ENCODE data around the gene KDM4C.

Gene KDM4C

DNA sequence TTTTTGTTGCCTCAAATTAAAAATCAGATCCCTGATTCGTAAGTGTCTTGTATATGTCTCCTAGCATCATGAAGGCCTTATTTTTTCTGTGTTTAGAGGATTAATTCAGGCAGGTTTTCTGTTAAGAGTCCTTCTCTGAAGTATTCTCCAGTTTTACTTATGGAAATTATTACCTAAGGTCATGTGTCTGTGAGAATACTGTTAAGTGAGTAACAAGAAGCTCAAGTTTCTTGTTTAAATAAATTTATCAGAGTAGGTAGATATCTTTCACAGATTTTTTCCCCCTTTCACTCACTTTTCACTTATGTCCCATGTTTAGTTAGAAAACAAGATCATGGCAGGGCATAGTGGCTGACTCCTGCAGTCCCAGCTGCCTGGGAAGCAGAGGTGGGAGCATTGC, 233.6 kb downstream of the KDM4C start:
- no peaks in the 10 kb centered on the region for H3K4me1 ChIP-seq (ENCODE audit: low read depth, poor library complexity, severe bottlenecking)
- no peak overlapping the region for H3K4me3 ChIP-seq (IDR thresholded peaks at IDR 0.05; ENCODE audit: insufficient read depth, low read depth, low read length)
- no peaks in the 10 kb centered on the region for H4K20me1 ChIP-seq (ENCODE audit: insufficient read depth)
- no peak overlapping the region for H2AFZ ChIP-seq (ENCODE audit: low read depth)
- TF ChIP-seq, protein P1, sequence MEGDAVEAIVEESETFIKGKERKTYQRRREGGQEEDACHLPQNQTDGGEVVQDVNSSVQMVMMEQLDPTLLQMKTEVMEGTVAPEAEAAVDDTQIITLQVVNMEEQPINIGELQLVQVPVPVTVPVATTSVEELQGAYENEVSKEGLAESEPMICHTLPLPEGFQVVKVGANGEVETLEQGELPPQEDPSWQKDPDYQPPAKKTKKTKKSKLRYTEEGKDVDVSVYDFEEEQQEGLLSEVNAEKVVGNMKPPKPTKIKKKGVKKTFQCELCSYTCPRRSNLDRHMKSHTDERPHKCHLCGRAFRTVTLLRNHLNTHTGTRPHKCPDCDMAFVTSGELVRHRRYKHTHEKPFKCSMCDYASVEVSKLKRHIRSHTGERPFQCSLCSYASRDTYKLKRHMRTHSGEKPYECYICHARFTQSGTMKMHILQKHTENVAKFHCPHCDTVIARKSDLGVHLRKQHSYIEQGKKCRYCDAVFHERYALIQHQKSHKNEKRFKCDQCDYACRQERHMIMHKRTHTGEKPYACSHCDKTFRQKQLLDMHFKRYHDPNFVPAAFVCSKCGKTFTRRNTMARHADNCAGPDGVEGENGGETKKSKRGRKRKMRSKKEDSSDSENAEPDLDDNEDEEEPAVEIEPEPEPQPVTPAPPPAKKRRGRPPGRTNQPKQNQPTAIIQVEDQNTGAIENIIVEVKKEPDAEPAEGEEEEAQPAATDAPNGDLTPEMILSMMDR (conservative IDR thresholded peaks at IDR 0.05; ENCODE audit: low read depth, low read length), result no peak
- H3K4me2 ChIP-seq, result no peak overlapping the region
- no peak overlapping the region for H3K27ac ChIP-seq
- no peak overlapping the region for H3K9ac ChIP-seq
- no peaks in the 10 kb centered on the region for H3K79me2 ChIP-seq (ENCODE audit: insufficient read depth, low read depth)
- no peaks in the 10 kb centered on the region for H3K36me3 ChIP-seq (ENCODE audit: insufficient read depth)
- no peaks in the 10 kb centered on the region for H3K27me3 ChIP-seq (ENCODE audit: insufficient read depth, low read depth)

DNA sequence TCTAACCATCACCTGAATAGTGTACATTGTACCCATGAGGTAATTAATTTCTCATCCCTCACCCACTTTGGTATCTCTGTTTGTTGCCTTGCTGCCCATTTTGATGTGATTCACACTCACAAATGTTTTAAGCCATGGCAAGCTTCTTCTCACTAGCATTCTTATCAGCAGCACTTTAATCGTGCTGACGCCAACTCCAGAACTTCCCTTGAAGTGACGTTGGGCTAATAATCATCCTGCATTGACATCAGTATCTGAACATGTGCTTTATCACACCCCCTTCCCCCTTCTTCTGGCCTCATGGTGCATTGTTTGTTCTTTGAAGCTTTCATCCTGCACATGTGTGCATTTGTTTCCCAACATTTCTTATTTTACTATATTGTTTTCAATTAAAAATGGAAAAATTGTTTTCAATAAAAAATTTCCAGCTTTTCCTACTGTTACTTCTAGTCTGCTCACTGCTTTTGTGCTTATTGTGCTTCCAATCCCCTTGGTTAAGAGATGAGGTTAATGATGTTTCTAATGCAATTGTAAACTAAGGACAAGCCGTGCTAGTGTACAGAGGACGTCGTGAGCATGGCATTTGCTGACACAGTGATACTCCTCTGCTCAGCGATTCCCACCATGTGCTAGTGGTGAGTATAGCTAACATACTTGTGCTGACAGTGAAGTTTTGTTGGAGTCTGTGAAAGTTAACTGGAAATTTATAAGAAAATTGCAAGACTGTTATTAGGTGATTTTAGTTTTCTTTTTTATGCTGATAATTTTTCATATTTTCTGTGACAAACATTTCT, 238.5 kb downstream of the KDM4C start:
- no peak overlapping the region for H3K4me2 ChIP-seq
- no peaks in the 10 kb centered on the region for H3K4me1 ChIP-seq (ENCODE audit: low read depth, poor library complexity, severe bottlenecking)
- no peaks in the 10 kb centered on the region for H3K36me3 ChIP-seq (ENCODE audit: insufficient read depth)
- no peaks in the 10 kb centered on the region for H3K27me3 ChIP-seq (ENCODE audit: insufficient read depth, low read depth)
- no peak overlapping the region for H3K27ac ChIP-seq
- H3K4me3 ChIP-seq (IDR thresholded peaks at IDR 0.05; ENCODE audit: insufficient read depth, low read depth, low read length), result no peak overlapping the region
- no peak overlapping the region for H3K9ac ChIP-seq
- TF ChIP-seq, protein P1 (conservative IDR thresholded peaks at IDR 0.05; ENCODE audit: low read depth, low read length), result no peak
- H2AFZ ChIP-seq (ENCODE audit: low read depth), result no peak overlapping the region
- H4K20me1 ChIP-seq (ENCODE audit: insufficient read depth), result no peaks in the 10 kb centered on the region
- H3K79me2 ChIP-seq (ENCODE audit: insufficient read depth, low read depth), result no peaks in the 10 kb centered on the region

DNA sequence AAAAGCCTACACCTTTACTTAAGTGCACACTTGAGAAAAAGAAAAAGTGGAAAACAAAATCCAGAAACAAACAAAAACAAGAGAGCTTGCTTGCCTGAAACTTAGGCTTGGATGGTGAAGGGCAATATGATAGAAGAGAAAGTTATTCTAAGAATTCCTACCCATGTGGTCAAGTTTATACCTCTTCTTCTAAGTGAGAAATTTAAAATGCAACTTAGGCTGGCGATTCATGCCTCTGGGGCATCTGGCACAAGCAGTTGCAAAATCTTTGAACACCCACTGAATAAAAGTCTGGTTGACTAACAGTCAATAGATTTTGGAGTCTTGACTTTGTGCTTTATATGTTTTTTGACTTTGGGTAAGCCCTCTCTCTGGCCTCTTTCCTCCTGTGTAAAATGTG, 239.6 kb downstream of the KDM4C start:
- Histone ChIP-seq H3K36me3 (ENCODE audit: insufficient read depth) (no peaks in the 10 kb centered on the region), H3K27ac (no peak overlapping the region), H3K27me3 (ENCODE audit: insufficient read depth, low read depth) (no peaks in the 10 kb centered on the region), H4K20me1 (ENCODE audit: insufficient read depth) (no peaks in the 10 kb centered on the region), H3K79me2 (ENCODE audit: insufficient read depth, low read depth) (no peaks in the 10 kb centered on the region), H3K4me3 (IDR thresholded peaks at IDR 0.05; ENCODE audit: insufficient read depth, low read depth, low read length) (no peak overlapping the region), H3K4me1 (ENCODE audit: low read depth, poor library complexity, severe bottlenecking) (no peaks in the 10 kb centered on the region), H3K4me2 (no peak overlapping the region), H2AFZ (ENCODE audit: low read depth) (no peak overlapping the region), H3K9ac (no peak overlapping the region)
- TF ChIP-seq, protein P1 (conservative IDR thresholded peaks at IDR 0.05; ENCODE audit: low read depth, low read length), result no peak

DNA sequence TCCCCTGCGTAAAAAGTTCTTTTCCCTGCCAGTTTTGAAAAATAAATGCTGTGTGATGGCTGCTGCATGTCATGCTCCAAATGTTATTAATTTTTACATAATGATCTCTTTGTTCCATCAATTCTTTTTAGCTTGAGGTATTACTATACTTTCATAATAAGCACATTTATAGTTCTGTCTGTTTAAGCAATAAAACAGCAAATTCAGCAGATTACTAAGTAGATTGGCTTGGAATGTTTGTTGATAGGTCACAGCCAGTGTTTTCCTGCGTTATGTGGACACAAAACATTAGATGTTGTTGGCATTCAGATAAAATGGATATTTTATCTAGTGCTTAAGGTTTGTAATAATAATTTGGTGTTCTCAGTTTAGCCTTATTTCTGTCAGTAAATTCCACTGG, 242.0 kb downstream of the KDM4C start:
- Histone ChIP-seq H4K20me1 (ENCODE audit: insufficient read depth) (no peaks in the 10 kb centered on the region), H3K27ac (no peak overlapping the region), H3K9ac (no peak overlapping the region), H3K4me1 (ENCODE audit: low read depth, poor library complexity, severe bottlenecking) (no peaks in the 10 kb centered on the region), H3K27me3 (ENCODE audit: insufficient read depth, low read depth) (no peaks in the 10 kb centered on the region), H3K4me3 (IDR thresholded peaks at IDR 0.05; ENCODE audit: insufficient read depth, low read depth, low read length) (no peak overlapping the region), H3K36me3 (ENCODE audit: insufficient read depth) (no peaks in the 10 kb centered on the region), H2AFZ (ENCODE audit: low read depth) (no peak overlapping the region), H3K79me2 (ENCODE audit: insufficient read depth, low read depth) (no peaks in the 10 kb centered on the region), H3K4me2 (no peak overlapping the region)
- TF ChIP-seq, protein P1 (conservative IDR thresholded peaks at IDR 0.05; ENCODE audit: low read depth, low read length), result no peak

Data from KMS-11 (cell line).